ENCODE results near the gene PDGFC.

Gene PDGFC

GRCh38 chr4:156829201-156829873 is 142.3 kb downstream of the PDGFC start:
- DNase-seq (ENCODE audit: low read depth in 2 of 2) = no peak

- DNase-seq (ENCODE audit: low read depth in 2 of 2) = no peak
Observed at GRCh38 chr4:156827519-156827918, 144.1 kb downstream of the PDGFC start.

- DNase-seq (ENCODE audit: low read depth in 2 of 2) = no peak
Observed at GRCh38 chr4:156825074-156825473, 146.5 kb downstream of the PDGFC start.

GRCh38 chr4:156824451-156825060 is 147.0 kb downstream of the PDGFC start:
- no peak for DNase-seq (ENCODE audit: low read depth in 2 of 2)

- DNase-seq (ENCODE audit: low read depth in 2 of 2) = no peak
Observed at GRCh38 chr4:156820931-156821330, 150.7 kb downstream of the PDGFC start.

GRCh38 chr4:156816360-156816755 is 155.2 kb downstream of the PDGFC start:
- DNase-seq (ENCODE audit: low read depth in 2 of 2) = no peak

GRCh38 chr4:156815717-156816359 is 155.8 kb downstream of the PDGFC start:
- DNase-seq (ENCODE audit: low read depth in 2 of 2) = no peak

GRCh38 chr4:156811963-156812362 is 159.6 kb downstream of the PDGFC start:
- no peak for DNase-seq (ENCODE audit: low read depth in 2 of 2)

GRCh38 chr4:156811286-156811685 is 160.3 kb downstream of the PDGFC start:
- DNase-seq (ENCODE audit: low read depth in 2 of 2) = no peak

GRCh38 chr4:156805696-156806095 is 165.9 kb downstream of the PDGFC start:
- DNase-seq (ENCODE audit: low read depth in 2 of 2) = no peak

GRCh38 chr4:156803056-156803455 is 168.5 kb downstream of the PDGFC start:
- DNase-seq (ENCODE audit: low read depth in 2 of 2) = no peak

GRCh38 chr4:156800463-156800862 is 171.1 kb downstream of the PDGFC start:
- no peak for DNase-seq (ENCODE audit: low read depth in 2 of 2)

- no peak for DNase-seq (ENCODE audit: low read depth in 2 of 2)
Observed at GRCh38 chr4:156799121-156799589, 172.4 kb downstream of the PDGFC start.

- DNase-seq (ENCODE audit: low read depth in 2 of 2) = no peak
Observed at GRCh38 chr4:156798438-156798837, 173.2 kb downstream of the PDGFC start.

GRCh38 chr4:156797206-156797605 is 174.4 kb downstream of the PDGFC start:
- no peak for DNase-seq (ENCODE audit: low read depth in 2 of 2)

GRCh38 chr4:156795727-156796126 is 175.9 kb downstream of the PDGFC start:
- DNase-seq (ENCODE audit: low read depth in 2 of 2) = no peak

- no peak for DNase-seq (ENCODE audit: low read depth in 2 of 2)
Observed at GRCh38 chr4:156794863-156795262, 176.7 kb downstream of the PDGFC start.

- DNase-seq (ENCODE audit: low read depth in 2 of 2) = no peak
Observed at GRCh38 chr4:156792462-156793085, 179.0 kb downstream of the PDGFC start.

GRCh38 chr4:156790866-156791265 is 180.7 kb downstream of the PDGFC start:
- no peak for DNase-seq (ENCODE audit: low read depth in 2 of 2)

- no peak for DNase-seq (ENCODE audit: low read depth in 2 of 2)
Observed at GRCh38 chr4:156788782-156789181, 182.8 kb downstream of the PDGFC start.

GRCh38 chr4:156786713-156787112 is 184.9 kb downstream of the PDGFC start:
- DNase-seq (ENCODE audit: low read depth in 2 of 2) = no peak

GRCh38 chr4:156784970-156785369 is 186.6 kb downstream of the PDGFC start:
- DNase-seq (ENCODE audit: low read depth in 2 of 2) = no peak

- no peak for DNase-seq (ENCODE audit: low read depth in 2 of 2)
Observed at GRCh38 chr4:156783966-156784365, 187.6 kb downstream of the PDGFC start.
